LNCAP (cell line): Measurements from ENCODE around the gene KANSL3.

Experiments
- CTCF ChIP-seq: fragments of 450-650 bp; IDR thresholded peaks from 2 replicates; pipeline ENCODE4 v1.5.1; 2017; ENCODE audit warnings: mild to moderate bottlenecking

KANSL3 gene

GRCh38 chr2:96616128-96616527, 22.0 kb downstream of the KANSL3 start:
- no peak for TF ChIP-seq CTCF

GRCh38 chr2:96608469-96609455, 29.4 kb downstream of the KANSL3 start:
- no peak for TF ChIP-seq CTCF

- no peak for TF ChIP-seq CTCF
These were observed 34.0 kb downstream of the KANSL3 start for GRCh38 chr2:96604104-96604503.

DNA sequence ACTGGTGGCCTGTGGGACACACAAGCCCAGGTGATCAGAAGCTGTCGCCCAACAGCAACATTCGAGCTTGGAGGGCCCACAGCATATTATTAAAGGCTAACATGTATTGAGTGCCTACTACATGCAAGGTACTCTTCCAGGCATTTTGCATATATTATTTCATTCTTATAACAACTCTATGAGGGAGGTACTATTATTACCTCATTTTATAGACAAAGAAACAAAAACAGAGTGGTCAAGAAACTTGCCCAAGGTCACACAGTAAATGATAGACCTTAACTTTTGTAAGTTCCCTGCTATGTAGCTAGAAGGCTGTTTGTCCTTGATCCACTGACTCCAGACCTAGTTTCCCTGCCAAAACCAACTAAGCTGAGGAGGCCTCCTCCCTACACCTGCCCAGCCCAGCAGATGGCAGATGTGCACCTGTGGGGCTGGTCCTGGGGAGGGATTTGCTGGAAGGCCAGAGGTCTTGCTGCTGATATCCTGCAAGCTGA, 35.7 kb downstream of the KANSL3 start:
- TF ChIP-seq CTCF: no peak; the same call in 1 of the 2 replicates

DNA sequence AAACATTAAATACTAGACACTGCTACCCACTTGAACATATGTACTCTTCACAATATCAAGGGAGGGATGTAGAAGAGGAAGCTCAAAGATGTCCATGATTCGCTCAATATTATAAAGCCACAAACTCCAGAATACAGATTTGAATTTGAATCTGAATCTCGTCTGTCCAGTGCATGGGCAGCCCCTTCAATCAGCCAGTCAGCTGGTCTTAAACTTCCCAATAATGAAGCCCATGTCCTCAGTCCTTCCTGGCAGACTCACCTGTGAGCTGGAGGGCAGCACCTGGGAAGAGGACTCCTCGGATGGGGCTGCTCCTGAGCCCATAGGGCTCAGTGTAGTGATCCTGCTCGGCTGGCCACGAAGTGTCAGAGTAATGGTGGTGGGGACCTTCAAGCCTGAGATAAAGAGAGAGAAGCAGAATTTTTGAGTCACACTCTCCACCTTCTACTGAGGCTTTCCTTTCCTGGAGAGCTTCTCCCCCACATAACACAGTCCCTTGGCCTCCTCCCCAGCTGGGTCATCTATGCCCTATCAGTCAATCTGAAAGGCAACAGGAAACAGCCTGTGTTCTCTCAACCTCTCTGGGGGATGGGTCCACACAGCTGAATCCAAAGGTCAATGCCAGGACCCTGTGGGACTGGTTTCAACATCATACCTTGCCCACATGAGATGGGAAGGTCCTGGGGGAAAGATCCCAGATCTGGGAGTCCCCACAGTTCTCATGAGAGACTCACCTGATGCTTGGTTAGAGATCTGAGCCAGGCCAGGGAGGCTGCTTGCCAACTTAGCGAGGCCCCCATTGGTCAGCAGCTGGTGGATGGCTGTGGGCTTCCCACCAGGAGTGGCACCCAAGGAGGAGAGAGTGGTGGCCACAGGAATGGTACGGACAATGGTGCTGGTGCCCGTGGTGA, 36.5 kb downstream of the KANSL3 start:
- no peak for TF ChIP-seq CTCF

GRCh38 chr2:96599941-96600340, 38.2 kb downstream of the KANSL3 start:
- TF ChIP-seq CTCF: no peak

DNA sequence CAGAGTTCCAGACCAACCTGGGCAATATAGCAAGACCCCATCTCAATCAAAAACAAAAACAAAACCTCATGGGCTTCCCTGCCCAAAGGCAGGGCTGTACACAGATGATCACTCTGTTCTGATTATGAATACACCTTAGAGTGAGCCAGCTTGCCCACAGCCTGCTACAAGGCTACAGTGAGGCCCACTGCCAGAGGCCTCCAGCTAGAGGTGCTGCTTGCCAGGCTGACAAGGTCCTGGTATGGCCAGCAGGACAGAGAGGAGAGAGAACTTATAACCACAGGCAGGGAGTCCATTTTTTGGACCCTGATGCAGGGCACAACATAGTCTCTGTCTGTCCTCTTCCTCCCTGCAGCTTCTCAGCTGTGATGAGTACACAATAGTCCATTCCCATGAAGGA, 41.5 kb downstream of the KANSL3 start:
- TF ChIP-seq CTCF: no peak
